GM12878 (cell line): ENCODE measurements around the gene TRIM62. TPM values are rescaled to one million over a fixed set of nuclear protein-coding genes. Genes with fewer than 3 reads are reported as not detected.

Experiments used
- ATAC-seq: fragments of 200-7000 bp; cut with Tn5 transposase; 3 replicates; pipeline ENCODE4 v1.9.1; 2020; ENCODE audit warnings: mild to moderate bottlenecking, moderate library complexity
- BruUV-seq: library from RNA; stranded (reverse); fragments of 400-500 nt; replicated peaks from 2 replicates; lab custom pipeline; 2021; lab: Mats Ljungman, UMichigan
- CTCF ChIA-PET: fragments of 300-600 bp; sonication (Branson Sonifier 250); formaldehyde crosslinking; extraction: SDS; loops from one replicate; lab custom pipeline; 2021; ENCODE audit warnings: inconsistent platforms; lab: Yijun Ruan, JAX
- POLR2A ChIA-PET: fragments of 350-600 bp; formaldehyde crosslinking; extraction: SDS; loops from one replicate; lab custom pipeline; 2021; ENCODE audit warnings: inconsistent platforms; lab: Charles Lee
- RAD21 ChIA-PET: fragments of 300-600 bp; sonication (Branson Sonifier 250); formaldehyde crosslinking; loops from one replicate; lab custom pipeline; 2023; ENCODE audit warnings: antibody characterized with exemption; ENCODE audit not compliant: unreplicated experiment; lab: Charles Lee
- SMC1A ChIA-PET: fragments of 300-600 bp; sonication (Branson Sonifier 250); formaldehyde crosslinking; loops from one replicate; lab custom pipeline; 2023; ENCODE audit not compliant: unreplicated experiment, uncharacterized antibody; lab: Charles Lee
- DNase-seq: peaks from one replicate; pipeline ENCODE4 v3.0.0-alpha.2; 2011; ENCODE audit warnings: low read depth, low spot score
- FAIRE-seq: peaks from 3 replicates; lab custom pipeline; 2011; peaks lifted over from hg19 to GRCh38; lab: Jason Lieb, UNC
- H2AFZ ChIP-seq: 2 replicates; pipeline ENCODE4 v1.6.0; 2011; ENCODE audit warnings: low read depth, low read length, control low read depth; ENCODE audit not compliant: control insufficient read depth
- H3K27ac ChIP-seq: 2 replicates; pipeline ENCODE4 v1.5.1; 2011; ENCODE audit warnings: control low read depth; ENCODE audit not compliant: control insufficient read depth, insufficient read depth
- H3K27me3 ChIP-seq, 2 experiments: replicated peaks in 1 of 2; 2 replicates each; pipeline versions ENCODE4 v1.6.0 to v1.6.1; 2011; ENCODE audit warnings: low read length in 1 of 2; ENCODE audit not compliant: control insufficient read depth in 2 of 2, insufficient read depth in 2 of 2
- H3K36me3 ChIP-seq, 2 experiments: 2 replicates each; pipeline ENCODE4 v1.5.1; 2011; ENCODE audit warnings: low read length in 1 of 2; ENCODE audit not compliant: control insufficient read depth in 2 of 2, insufficient read depth in 2 of 2
- H3K4me1 ChIP-seq: 2 replicates; pipeline ENCODE4 v1.6.1; 2011; ENCODE audit warnings: mild to moderate bottlenecking, low read length, moderate library complexity, mixed read lengths; ENCODE audit not compliant: control insufficient read depth, insufficient read depth
- H3K4me2 ChIP-seq: 2 replicates; pipeline ENCODE4 v1.6.0; 2011; ENCODE audit warnings: control low read depth; ENCODE audit not compliant: control insufficient read depth, insufficient read depth
- H3K4me3 ChIP-seq: fragments of 200-600 bp; sonication (generic); 2 replicates; pipeline ENCODE4 v1.5.1; 2016
- H3K79me2 ChIP-seq: 2 replicates; pipeline ENCODE4 v1.6.0; 2011; ENCODE audit warnings: low read length; ENCODE audit not compliant: control insufficient read depth, insufficient read depth
- H3K9ac ChIP-seq: 2 replicates; pipeline ENCODE4 v1.8.0; 2011; ENCODE audit warnings: low read length, control low read depth, mixed read lengths; ENCODE audit not compliant: control insufficient read depth, insufficient read depth
- H3K9me3 ChIP-seq: replicated peaks from 3 replicates; pipeline ENCODE4 v1.5.1; 2011; ENCODE audit warnings: mild to moderate bottlenecking, low read length; ENCODE audit not compliant: control insufficient read depth, insufficient read depth
- H4K20me1 ChIP-seq: 2 replicates; pipeline ENCODE4 v1.6.0; 2011; ENCODE audit not compliant: control insufficient read depth, insufficient read depth
- CHD1 ChIP-seq: IDR thresholded peaks from 2 replicates; pipeline ENCODE4 v1.6.1; 2012; ENCODE audit warnings: low read depth, low read length, improper control_type of control experiment
- CREB1 ChIP-seq: IDR thresholded peaks from 2 replicates; pipeline ENCODE4 v1.6.1; 2012; ENCODE audit warnings: low read depth, mild to moderate bottlenecking, inconsistent platforms
- CREM ChIP-seq: IDR thresholded peaks from 2 replicates; pipeline ENCODE4 v1.6.1; 2014; ENCODE audit warnings: antibody characterized with exemption, low read depth
- EED ChIP-seq: sonication (generic); IDR thresholded peaks from 2 replicates; pipeline ENCODE4 v1.6.1; 2016; ENCODE audit warnings: antibody characterized with exemption, low read depth
- EZH2 ChIP-seq: IDR thresholded peaks from 2 replicates; pipeline ENCODE4 v1.6.1; 2012; ENCODE audit warnings: low read depth, mild to moderate bottlenecking, control low read depth, inconsistent platforms, low read length, borderline replicate concordance; ENCODE audit not compliant: control insufficient read depth
- FOXM1 ChIP-seq: IDR thresholded peaks from 2 replicates; pipeline ENCODE4 v1.6.1; 2012; ENCODE audit warnings: low read depth, mild to moderate bottlenecking, inconsistent platforms, low read length, moderate library complexity
- JUND ChIP-seq: IDR thresholded peaks from 2 replicates; pipeline ENCODE4 v1.6.1; 2012; ENCODE audit warnings: low read depth, mild to moderate bottlenecking, low read length, improper control_type of control experiment, moderate library complexity
- NBN ChIP-seq: fragments of 450-650 bp; IDR thresholded peaks from 2 replicates; pipeline ENCODE4 v1.6.1; 2016
- SUZ12 ChIP-seq: fragments of 200-600 bp; sonication (generic); IDR thresholded peaks from one replicate; pipeline ENCODE4 v1.6.1; 2018; ENCODE audit warnings: antibody characterized with exemption, mild to moderate bottlenecking; ENCODE audit not compliant: unreplicated experiment
- WGBS: methylation state at CpG from one replicate; pipeline ENCODE4 v1.1.6; 2016; ENCODE audit warnings: low lambda C conversion rate; ENCODE audit not compliant: insufficient replicate concordance, insufficient coverage; ENCODE audit errors: missing lambda C conversion rate; 5-methylcytosine and 5-hydroxymethylcytosine counted together
- in situ Hi-C: fragments of 300-500 bp; cut with MboI; formaldehyde crosslinking; loops from 9 replicates; pipeline ENCODE4 v1.14.3; 2018; ENCODE audit warnings: mixed read lengths
- intact Hi-C: fragments of 100-400 bp; cut with micrococcal nuclease; formaldehyde crosslinking; loops from one replicate; pipeline ENCODE4 v1.14.2; 2022; ENCODE audit not compliant: unreplicated experiment
- polyA plus RNA-seq, 11 experiments: library from polyadenylated mRNA; depleted of rRNA in 4 of 11; unstranded in 6 of 11; stranded (reverse) in 5 of 11; fragments of >200 nt; fragmentation: Nextera tagmentation in 4 of 11; fragmentation: Illumina TruSeq in 1 of 11; extraction: Ambion mirVana in 4 of 11; extraction: Trizol in 1 of 11; gene quantifications; 1 replicate in 1 of 11; 2 replicates in 10 of 11; pipeline versions ENCODE4 v1.2.1 to v1.2.3, GENCODE V29; 2011 to 2016; ENCODE audit warnings: inconsistent platforms in 2 of 11, missing spikeins in 2 of 11, low read depth in 1 of 11
- total RNA-seq, 4 experiments: library from RNA; depleted of rRNA in 3 of 4; stranded (reverse); fragments of >200 nt in 3 of 4; fragmentation: Illumina TruSeq in 1 of 4; extraction: Trizol in 1 of 4; gene quantifications; 2 replicates each; pipeline versions ENCODE4 v1.2.1 to v1.2.3, GENCODE V29; 2013 to 2021
- TF ChIP-seq, protein P1 (sequence below): fragments of 450-650 bp; IDR thresholded peaks from 2 replicates; pipeline ENCODE4 v1.6.1; 2017; ENCODE audit warnings: mild to moderate bottlenecking, moderate library complexity
- TF ChIP-seq, protein P2 (sequence below): IDR thresholded peaks from 2 replicates; pipeline ENCODE4 v1.6.1; 2012; ENCODE audit warnings: low read depth, low read length, improper control_type of control experiment
- TF ChIP-seq, protein P3 (sequence below): fragments of 450-650 bp; IDR thresholded peaks from 2 replicates; pipeline ENCODE4 v1.6.1; 2018; ENCODE audit warnings: mild to moderate bottlenecking, low read depth, moderate library complexity; ENCODE audit not compliant: partially characterized antibody

TRIM62 gene
- total and polyA plus RNA-seq, 10 of the 15 experiments (the other 5 are each of a cell fraction or from before 2014, with no cell fraction given) = 0.52 to 4.2 (median 1.9) TPM

DNA sequence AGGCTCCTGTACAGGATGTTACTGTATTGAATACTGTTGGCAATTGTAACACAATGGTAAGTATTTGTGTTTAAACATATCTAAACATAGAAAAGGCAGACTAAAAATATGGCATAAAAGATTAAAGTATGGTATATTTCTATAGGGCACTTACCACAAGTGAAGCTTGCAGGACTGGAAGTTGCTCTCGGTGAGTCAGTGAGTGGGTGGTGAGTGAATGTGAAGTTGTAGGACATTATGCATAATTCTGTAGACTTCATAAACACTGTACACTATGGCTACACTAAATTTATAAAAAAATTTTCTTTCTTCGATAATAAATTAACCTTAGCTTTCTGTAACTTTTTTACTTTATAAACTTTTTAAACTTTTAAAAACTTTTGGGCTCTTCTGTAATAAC lies 13.7 kb upstream of the TRIM62 start:
- FAIRE-seq (no peak), DNase-seq (no peak), ATAC-seq (no peak)
- POLR2A ChIA-PET = no interaction called here
- Histone ChIP-seq H3K4me1 (no peaks in the 10 kb centered on the region), H3K27me3 (peaks cover 2 to 10% of the 10 kb centered on the region in 2 experiments; a peak in 3 of 4 replicates), H3K4me2 (no peak overlapping the region), H3K9me3 (no peaks in the 10 kb centered on the region), H3K4me3 (no peak overlapping the region), H4K20me1 (no peaks in the 10 kb centered on the region), H3K36me3 (no peaks in the 10 kb centered on the region), H3K9ac (no peak overlapping the region), H3K79me2 (no peaks in the 10 kb centered on the region), H3K27ac (no peak overlapping the region), H2AFZ (no peak overlapping the region)
- RAD21 ChIA-PET = no interaction called here
- SMC1A ChIA-PET = no interaction called here
- in situ Hi-C loops = no loop called here
- BruUV-seq = no TSS peak
- CTCF ChIA-PET = no interaction called here
- TF ChIP-seq, protein P1, sequence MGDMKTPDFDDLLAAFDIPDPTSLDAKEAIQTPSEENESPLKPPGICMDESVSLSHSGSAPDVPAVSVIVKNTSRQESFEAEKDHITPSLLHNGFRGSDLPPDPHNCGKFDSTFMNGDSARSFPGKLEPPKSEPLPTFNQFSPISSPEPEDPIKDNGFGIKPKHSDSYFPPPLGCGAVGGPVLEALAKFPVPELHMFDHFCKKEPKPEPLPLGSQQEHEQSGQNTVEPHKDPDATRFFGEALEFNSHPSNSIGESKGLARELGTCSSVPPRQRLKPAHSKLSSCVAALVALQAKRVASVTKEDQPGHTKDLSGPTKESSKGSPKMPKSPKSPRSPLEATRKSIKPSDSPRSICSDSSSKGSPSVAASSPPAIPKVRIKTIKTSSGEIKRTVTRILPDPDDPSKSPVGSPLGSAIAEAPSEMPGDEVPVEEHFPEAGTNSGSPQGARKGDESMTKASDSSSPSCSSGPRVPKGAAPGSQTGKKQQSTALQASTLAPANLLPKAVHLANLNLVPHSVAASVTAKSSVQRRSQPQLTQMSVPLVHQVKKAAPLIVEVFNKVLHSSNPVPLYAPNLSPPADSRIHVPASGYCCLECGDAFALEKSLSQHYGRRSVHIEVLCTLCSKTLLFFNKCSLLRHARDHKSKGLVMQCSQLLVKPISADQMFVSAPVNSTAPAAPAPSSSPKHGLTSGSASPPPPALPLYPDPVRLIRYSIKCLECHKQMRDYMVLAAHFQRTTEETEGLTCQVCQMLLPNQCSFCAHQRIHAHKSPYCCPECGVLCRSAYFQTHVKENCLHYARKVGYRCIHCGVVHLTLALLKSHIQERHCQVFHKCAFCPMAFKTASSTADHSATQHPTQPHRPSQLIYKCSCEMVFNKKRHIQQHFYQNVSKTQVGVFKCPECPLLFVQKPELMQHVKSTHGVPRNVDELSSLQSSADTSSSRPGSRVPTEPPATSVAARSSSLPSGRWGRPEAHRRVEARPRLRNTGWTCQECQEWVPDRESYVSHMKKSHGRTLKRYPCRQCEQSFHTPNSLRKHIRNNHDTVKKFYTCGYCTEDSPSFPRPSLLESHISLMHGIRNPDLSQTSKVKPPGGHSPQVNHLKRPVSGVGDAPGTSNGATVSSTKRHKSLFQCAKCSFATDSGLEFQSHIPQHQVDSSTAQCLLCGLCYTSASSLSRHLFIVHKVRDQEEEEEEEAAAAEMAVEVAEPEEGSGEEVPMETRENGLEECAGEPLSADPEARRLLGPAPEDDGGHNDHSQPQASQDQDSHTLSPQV = no peak
- no peak for TF ChIP-seq FOXM1
- TF ChIP-seq JUND = no peak
- TF ChIP-seq CREM = no peak
- TF ChIP-seq SUZ12 = no peak
- TF ChIP-seq, protein P2, sequence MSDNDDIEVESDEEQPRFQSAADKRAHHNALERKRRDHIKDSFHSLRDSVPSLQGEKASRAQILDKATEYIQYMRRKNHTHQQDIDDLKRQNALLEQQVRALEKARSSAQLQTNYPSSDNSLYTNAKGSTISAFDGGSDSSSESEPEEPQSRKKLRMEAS = no peak
- no peak for TF ChIP-seq NBN
- TF ChIP-seq CREB1 = no peak
- no peak for TF ChIP-seq EED
- no peak for TF ChIP-seq EZH2
- TF ChIP-seq, protein P3, sequence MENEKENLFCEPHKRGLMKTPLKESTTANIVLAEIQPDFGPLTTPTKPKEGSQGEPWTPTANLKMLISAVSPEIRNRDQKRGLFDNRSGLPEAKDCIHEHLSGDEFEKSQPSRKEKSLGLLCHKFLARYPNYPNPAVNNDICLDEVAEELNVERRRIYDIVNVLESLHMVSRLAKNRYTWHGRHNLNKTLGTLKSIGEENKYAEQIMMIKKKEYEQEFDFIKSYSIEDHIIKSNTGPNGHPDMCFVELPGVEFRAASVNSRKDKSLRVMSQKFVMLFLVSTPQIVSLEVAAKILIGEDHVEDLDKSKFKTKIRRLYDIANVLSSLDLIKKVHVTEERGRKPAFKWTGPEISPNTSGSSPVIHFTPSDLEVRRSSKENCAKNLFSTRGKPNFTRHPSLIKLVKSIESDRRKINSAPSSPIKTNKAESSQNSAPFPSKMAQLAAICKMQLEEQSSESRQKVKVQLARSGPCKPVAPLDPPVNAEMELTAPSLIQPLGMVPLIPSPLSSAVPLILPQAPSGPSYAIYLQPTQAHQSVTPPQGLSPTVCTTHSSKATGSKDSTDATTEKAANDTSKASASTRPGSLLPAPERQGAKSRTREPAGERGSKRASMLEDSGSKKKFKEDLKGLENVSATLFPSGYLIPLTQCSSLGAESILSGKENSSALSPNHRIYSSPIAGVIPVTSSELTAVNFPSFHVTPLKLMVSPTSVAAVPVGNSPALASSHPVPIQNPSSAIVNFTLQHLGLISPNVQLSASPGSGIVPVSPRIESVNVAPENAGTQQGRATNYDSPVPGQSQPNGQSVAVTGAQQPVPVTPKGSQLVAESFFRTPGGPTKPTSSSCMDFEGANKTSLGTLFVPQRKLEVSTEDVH = no peak
- no peak for TF ChIP-seq CHD1
- WGBS = 18% methylated on average over 2 of the region's 2 CpGs
- intact Hi-C loops = no loop called here
